Stomach (tissue), 4 donors: ENCODE data around the gene TOP3B.

Source experiments
- POLR2AphosphoS5 ChIP-seq, 3 donors: sonication (generic); formaldehyde crosslinking; IDR thresholded peaks; one replicate each; pipeline ENCODE4 v1.6.1; 2016; ENCODE audit warnings: antibody characterized with exemption in 3 of 3
- TF ChIP-seq, protein P1 (sequence below), 7 experiments: fragments of 450-650 bp in 4 of 7; fragments of 200-600 bp in 3 of 7; sonication (generic) in 3 of 7; IDR thresholded peaks; one replicate each; pipeline ENCODE4 v1.5.1; 2016 to 2019; ENCODE audit warnings: antibody characterized with exemption in 7 of 7, control low read depth in 2 of 7, mild to moderate bottlenecking in 1 of 7

DNA sequence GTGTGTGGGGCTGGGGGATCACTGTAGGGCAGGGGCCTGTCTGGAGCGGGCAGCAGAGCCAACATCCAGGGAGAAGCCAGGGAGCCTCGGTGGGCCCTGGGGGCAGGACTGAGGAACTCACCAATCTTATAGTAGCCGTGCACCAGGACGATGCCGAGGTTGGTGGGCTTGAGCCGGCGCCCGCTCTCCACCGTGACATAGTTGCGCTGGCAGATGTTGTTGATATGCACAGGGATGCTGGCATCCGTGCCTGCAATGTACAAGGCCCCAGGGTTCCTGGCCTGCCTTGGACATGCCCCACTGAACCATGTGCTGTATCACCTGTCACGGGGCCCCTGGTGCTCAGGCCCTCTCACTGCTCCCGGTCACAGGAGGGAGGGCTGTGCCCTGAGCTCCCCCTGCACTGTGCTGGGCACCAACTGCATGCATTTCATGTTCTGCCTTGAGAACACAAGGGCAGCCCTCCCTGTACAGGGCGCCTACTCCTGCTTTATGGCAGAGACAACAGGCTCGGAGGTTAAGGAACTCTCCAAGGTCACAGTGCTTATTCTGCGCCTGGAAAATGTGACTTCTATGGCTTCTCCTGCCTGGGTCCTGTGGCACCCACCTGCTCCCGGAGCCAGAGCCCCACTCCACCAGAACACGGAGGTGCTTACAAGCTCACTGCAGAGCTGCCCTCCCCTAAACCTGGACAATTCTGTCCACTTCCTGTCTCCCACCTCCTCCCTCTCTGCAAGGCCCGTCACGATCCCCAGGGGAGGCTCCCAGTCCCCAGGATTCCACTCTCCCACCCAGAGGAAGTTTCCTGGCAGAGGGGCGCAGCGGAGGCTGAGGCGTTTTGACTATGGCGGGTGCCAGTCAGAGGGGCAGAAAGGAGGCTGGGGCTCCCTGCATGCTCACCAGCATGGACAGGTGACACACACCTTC is 22.1 kb downstream of the TOP3B start:
- TF ChIP-seq, protein P1, sequence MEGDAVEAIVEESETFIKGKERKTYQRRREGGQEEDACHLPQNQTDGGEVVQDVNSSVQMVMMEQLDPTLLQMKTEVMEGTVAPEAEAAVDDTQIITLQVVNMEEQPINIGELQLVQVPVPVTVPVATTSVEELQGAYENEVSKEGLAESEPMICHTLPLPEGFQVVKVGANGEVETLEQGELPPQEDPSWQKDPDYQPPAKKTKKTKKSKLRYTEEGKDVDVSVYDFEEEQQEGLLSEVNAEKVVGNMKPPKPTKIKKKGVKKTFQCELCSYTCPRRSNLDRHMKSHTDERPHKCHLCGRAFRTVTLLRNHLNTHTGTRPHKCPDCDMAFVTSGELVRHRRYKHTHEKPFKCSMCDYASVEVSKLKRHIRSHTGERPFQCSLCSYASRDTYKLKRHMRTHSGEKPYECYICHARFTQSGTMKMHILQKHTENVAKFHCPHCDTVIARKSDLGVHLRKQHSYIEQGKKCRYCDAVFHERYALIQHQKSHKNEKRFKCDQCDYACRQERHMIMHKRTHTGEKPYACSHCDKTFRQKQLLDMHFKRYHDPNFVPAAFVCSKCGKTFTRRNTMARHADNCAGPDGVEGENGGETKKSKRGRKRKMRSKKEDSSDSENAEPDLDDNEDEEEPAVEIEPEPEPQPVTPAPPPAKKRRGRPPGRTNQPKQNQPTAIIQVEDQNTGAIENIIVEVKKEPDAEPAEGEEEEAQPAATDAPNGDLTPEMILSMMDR (IDR thresholded peaks at IDR 0.05): no peak
- TF ChIP-seq POLR2AphosphoS5 (IDR thresholded peaks at IDR 0.05): no peak
